K562 (cell line): Measurements from ENCODE around the gene TUBB1. TPM values are rescaled to one million over a fixed set of nuclear protein-coding genes. Genes with fewer than 3 reads are reported as not detected.

Source experiments
- BDP1 ChIP-seq: IDR thresholded peaks from 3 replicates; pipeline ENCODE4 v1.6.1; 2011; ENCODE audit not compliant: insufficient read length, insufficient read depth
- CEBPG ChIP-seq, 3 experiments: fragments of 200-800 bp in 1 of 3; sonication (Bioruptor generic) in 1 of 3; sonication (generic) in 1 of 3; formaldehyde crosslinking in 1 of 3; IDR thresholded peaks in 2 of 3; conservative IDR thresholded peaks in 1 of 3; 2 replicates each; pipeline versions ENCODE4 v1.6.1 to v1.8.0; 2016 to 2022; ENCODE audit warnings: missing compliant biosample characterization in 2 of 3, missing genetic modification characterization in 2 of 3, mild to moderate bottlenecking in 1 of 3, missing genetic modification reagents in 1 of 3
- EWSR1 ChIP-seq: fragments of 450-650 bp; IDR thresholded peaks from 2 replicates; pipeline ENCODE4 v1.6.1; 2018; ENCODE audit warnings: borderline replicate concordance, mild to moderate bottlenecking, low read depth, moderate library complexity; ENCODE audit not compliant: partially characterized antibody
- MYBL2 ChIP-seq, 2 experiments: fragments of 450-650 bp in 1 of 2; sonication (generic) in 1 of 2; formaldehyde crosslinking in 1 of 2; IDR thresholded peaks; 2 replicates each; pipeline versions ENCODE4 v1.6.1 to v1.8.1; 2017 to 2022; ENCODE audit warnings: borderline replicate concordance in 1 of 2, inconsistent platforms in 1 of 2, low read depth in 1 of 2, mild to moderate bottlenecking in 1 of 2, missing genetic modification reagents in 1 of 2, moderate library complexity in 1 of 2
- NFE2 ChIP-seq: IDR thresholded peaks from 2 replicates; pipeline ENCODE4 v1.6.1; 2014; ENCODE audit warnings: antibody characterized with exemption, low read depth
- PRMT5 ChIP-seq: sonication (generic); formaldehyde crosslinking; IDR thresholded peaks from 2 replicates; pipeline ENCODE4 v1.5.0; 2020; ENCODE audit warnings: missing genetic modification reagents
- PTTG1 ChIP-seq: fragments of 450-650 bp; IDR thresholded peaks from 2 replicates; pipeline ENCODE4 v1.6.1; 2016; ENCODE audit warnings: low read depth, mild to moderate bottlenecking, missing genetic modification characterization, missing compliant biosample characterization
- RBM25 ChIP-seq: fragments of 200-400 bp; formaldehyde crosslinking; IDR thresholded peaks from 2 replicates; pipeline ENCODE4 v1.6.1; 2018; ENCODE audit warnings: low read length, low read depth, moderate library complexity; ENCODE audit not compliant: severe bottlenecking
- SMC3 ChIP-seq: conservative IDR thresholded peaks from 2 replicates; pipeline ENCODE4 v1.6.1; 2011; ENCODE audit warnings: low read depth, low read length, improper control_type of control experiment; ENCODE audit not compliant: insufficient read depth
- SP1 ChIP-seq: sonication (generic); formaldehyde crosslinking; IDR thresholded peaks from 2 replicates; pipeline ENCODE4 v1.8.1; 2022; ENCODE audit warnings: mild to moderate bottlenecking, missing genetic modification reagents
- SRSF3 ChIP-seq: fragments of 200-400 bp; formaldehyde crosslinking; IDR thresholded peaks from 2 replicates; pipeline ENCODE4 v1.6.1; 2016; ENCODE audit warnings: mild to moderate bottlenecking, low read length, moderate library complexity; ENCODE audit not compliant: insufficient read depth
- SRSF7 ChIP-seq: fragments of 200-400 bp; formaldehyde crosslinking; optimal IDR thresholded peaks from 2 replicates; pipeline ENCODE3; 2017; ENCODE audit warnings: mild to moderate bottlenecking, low read depth, low read length
- TARDBP ChIP-seq: fragments of 450-650 bp; IDR thresholded peaks from 2 replicates; pipeline ENCODE4 v1.6.1; 2016
- TOE1 ChIP-seq, 2 experiments: fragments of 450-650 bp in 1 of 2; sonication (generic) in 1 of 2; formaldehyde crosslinking in 1 of 2; IDR thresholded peaks; 2 replicates each; pipeline versions ENCODE4 v1.7.1 to v1.8.0; 2016 to 2022; ENCODE audit warnings: borderline replicate concordance in 2 of 2, mild to moderate bottlenecking in 2 of 2, antibody characterized with exemption in 1 of 2, inconsistent platforms in 1 of 2, low read depth in 1 of 2, missing genetic modification reagents in 1 of 2, moderate library complexity in 1 of 2
- ZFP36 ChIP-seq: fragments of 150-350 bp; IDR thresholded peaks from 2 replicates; pipeline ENCODE4 v1.6.1; 2018; ENCODE audit warnings: low read length, low read depth; ENCODE audit not compliant: partially characterized antibody
- ZNF174 ChIP-seq: fragments of 250-450 bp; sonication (Bioruptor Pico); IDR thresholded peaks from 2 replicates; pipeline ENCODE4 v1.4.0; 2020; ENCODE audit warnings: mild to moderate bottlenecking
- ZNF184 ChIP-seq: sonication (generic); formaldehyde crosslinking; IDR thresholded peaks from 2 replicates; pipeline ENCODE4 v1.5.0; 2020; ENCODE audit warnings: missing genetic modification reagents
- ZNF3 ChIP-seq: fragments of 250-450 bp; sonication (Bioruptor Pico); IDR thresholded peaks from 2 replicates; pipeline ENCODE4 v1.5.0; 2021; ENCODE audit warnings: mild to moderate bottlenecking, moderate library complexity
- ZNF347 ChIP-seq: fragments of 450-650 bp; formaldehyde crosslinking; IDR thresholded peaks from 2 replicates; pipeline ENCODE4 v1.4.0; 2020; ENCODE audit warnings: low read depth, mild to moderate bottlenecking, moderate library complexity
- ZNF584 ChIP-seq: fragments of 200-800 bp; sonication (Bioruptor generic); IDR thresholded peaks from 2 replicates; pipeline ENCODE4 v1.6.1; 2016; ENCODE audit warnings: low read depth, mild to moderate bottlenecking, missing genetic modification characterization, missing compliant biosample characterization
- ZNF586 ChIP-seq: fragments of 450-650 bp; formaldehyde crosslinking; conservative IDR thresholded peaks from 2 replicates; pipeline ENCODE4 v1.4.0; 2020; ENCODE audit warnings: mild to moderate bottlenecking, moderate library complexity
- ZNF717 ChIP-seq: fragments of 250-450 bp; sonication (Bioruptor Pico); IDR thresholded peaks from 2 replicates; pipeline ENCODE4 v1.5.0; 2021
- polyA plus RNA-seq, 8 experiments: library from polyadenylated mRNA; depleted of rRNA in 4 of 8; stranded (reverse) in 5 of 8; unstranded in 3 of 8; fragments of >200 nt; fragmentation: Nextera tagmentation in 2 of 8; fragmentation: Illumina TruSeq in 1 of 8; extraction: Ambion mirVana in 2 of 8; extraction: Trizol in 1 of 8; gene quantifications; 2 replicates each; pipeline versions ENCODE4 v1.2.1 to v1.2.3, GENCODE V29; 2011 to 2014; ENCODE audit warnings: inconsistent platforms in 1 of 8, missing spikeins in 1 of 8
- total RNA-seq, 7 experiments: library from RNA; depleted of rRNA in 6 of 7; stranded (reverse); fragments of >200 nt in 6 of 7; fragmentation: Illumina TruSeq in 2 of 7; extraction: Trizol in 2 of 7; gene quantifications; 2 replicates each; pipeline versions ENCODE4 v1.2.1 to v1.2.3, GENCODE V29; 2011 to 2021; ENCODE audit warnings: low replicate concordance in 1 of 7
- TF ChIP-seq, protein P1 (sequence below): IDR thresholded peaks from 3 replicates; pipeline ENCODE4 v1.6.1; 2011; ENCODE audit warnings: borderline replicate concordance, mild to moderate bottlenecking; ENCODE audit not compliant: insufficient read length, insufficient read depth
- TF ChIP-seq, protein P2 (sequence below): sonication (generic); formaldehyde crosslinking; IDR thresholded peaks from 2 replicates; pipeline ENCODE4 v1.4.0; 2020; ENCODE audit warnings: mild to moderate bottlenecking, missing genetic modification reagents
- TF ChIP-seq, protein P3 (sequence below): fragments of 450-650 bp; formaldehyde crosslinking; IDR thresholded peaks from 2 replicates; pipeline ENCODE4 v1.4.0; 2020; ENCODE audit warnings: mild to moderate bottlenecking, moderate library complexity

Gene TUBB1
- total and polyA plus RNA-seq, 9 of the 15 experiments (the other 6 are each of a cell fraction or from before 2014, with no cell fraction given) = 1.5 to 3.9 (median 2.4) TPM

DNA sequence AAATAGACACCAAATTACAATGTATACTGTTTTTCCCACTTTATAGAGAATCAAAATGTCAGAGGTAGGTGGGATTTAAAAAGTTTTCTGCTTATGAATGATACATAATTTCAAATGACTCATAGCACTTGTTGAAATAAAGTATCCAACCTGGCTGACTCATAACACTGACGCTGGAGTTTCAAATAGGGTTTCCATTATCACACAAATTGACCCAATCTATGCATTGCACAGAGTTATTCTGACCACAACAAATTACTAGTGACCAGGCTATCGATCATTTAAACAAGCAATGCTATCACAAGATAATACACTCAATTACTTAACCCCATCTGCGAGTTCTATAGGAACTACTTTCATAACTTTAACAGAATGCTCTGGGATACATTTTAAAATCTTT lies 55.2 kb downstream of the TUBB1 start (continued):
- no peak for TF ChIP-seq ZNF586
- no peak for TF ChIP-seq ZFP36
- TF ChIP-seq CEBPG (CRISPR knock-in tag; IDR thresholded peaks at IDR 0.05) = no peak
- TF ChIP-seq CEBPG (tag; conservative IDR thresholded peaks at IDR 0.05 in 1 of 2, IDR thresholded peaks at IDR 0.05 in 1 of 2) = no peak
- TF ChIP-seq RBM25 = no peak
- no peak for TF ChIP-seq ZNF3
- no peak for TF ChIP-seq ZNF584 (CRISPR knock-in tag)
- TF ChIP-seq, protein P1, sequence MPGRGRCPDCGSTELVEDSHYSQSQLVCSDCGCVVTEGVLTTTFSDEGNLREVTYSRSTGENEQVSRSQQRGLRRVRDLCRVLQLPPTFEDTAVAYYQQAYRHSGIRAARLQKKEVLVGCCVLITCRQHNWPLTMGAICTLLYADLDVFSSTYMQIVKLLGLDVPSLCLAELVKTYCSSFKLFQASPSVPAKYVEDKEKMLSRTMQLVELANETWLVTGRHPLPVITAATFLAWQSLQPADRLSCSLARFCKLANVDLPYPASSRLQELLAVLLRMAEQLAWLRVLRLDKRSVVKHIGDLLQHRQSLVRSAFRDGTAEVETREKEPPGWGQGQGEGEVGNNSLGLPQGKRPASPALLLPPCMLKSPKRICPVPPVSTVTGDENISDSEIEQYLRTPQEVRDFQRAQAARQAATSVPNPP = no peak
- TF ChIP-seq ZNF174 = no peak
- no peak for TF ChIP-seq PRMT5 (CRISPR knock-in tag)
- TF ChIP-seq PTTG1 (tag) = no peak
- TF ChIP-seq ZNF347 (CRISPR knock-in tag) = no peak
- TF ChIP-seq MYBL2 (IDR thresholded peaks at IDR 0.05; ENCODE audit: low read depth) = no peak
- no peak for TF ChIP-seq MYBL2 (CRISPR knock-in tag; IDR thresholded peaks at IDR 0.05; ENCODE audit: borderline replicate concordance)
- no peak for TF ChIP-seq ZNF184 (CRISPR knock-in tag)
- no peak for TF ChIP-seq SMC3
- no peak for TF ChIP-seq TOE1 (IDR thresholded peaks at IDR 0.05; ENCODE audit: borderline replicate concordance)
- no peak for TF ChIP-seq TOE1 (CRISPR knock-in tag; IDR thresholded peaks at IDR 0.05; ENCODE audit: borderline replicate concordance, low read depth)
- TF ChIP-seq SRSF3 = no peak
- TF ChIP-seq TARDBP = no peak
- TF ChIP-seq SRSF7 = no peak
- TF ChIP-seq SP1 (CRISPR knock-in tag) = no peak
- TF ChIP-seq, protein P2, sequence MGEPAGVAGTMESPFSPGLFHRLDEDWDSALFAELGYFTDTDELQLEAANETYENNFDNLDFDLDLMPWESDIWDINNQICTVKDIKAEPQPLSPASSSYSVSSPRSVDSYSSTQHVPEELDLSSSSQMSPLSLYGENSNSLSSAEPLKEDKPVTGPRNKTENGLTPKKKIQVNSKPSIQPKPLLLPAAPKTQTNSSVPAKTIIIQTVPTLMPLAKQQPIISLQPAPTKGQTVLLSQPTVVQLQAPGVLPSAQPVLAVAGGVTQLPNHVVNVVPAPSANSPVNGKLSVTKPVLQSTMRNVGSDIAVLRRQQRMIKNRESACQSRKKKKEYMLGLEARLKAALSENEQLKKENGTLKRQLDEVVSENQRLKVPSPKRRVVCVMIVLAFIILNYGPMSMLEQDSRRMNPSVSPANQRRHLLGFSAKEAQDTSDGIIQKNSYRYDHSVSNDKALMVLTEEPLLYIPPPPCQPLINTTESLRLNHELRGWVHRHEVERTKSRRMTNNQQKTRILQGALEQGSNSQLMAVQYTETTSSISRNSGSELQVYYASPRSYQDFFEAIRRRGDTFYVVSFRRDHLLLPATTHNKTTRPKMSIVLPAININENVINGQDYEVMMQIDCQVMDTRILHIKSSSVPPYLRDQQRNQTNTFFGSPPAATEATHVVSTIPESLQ = no peak
- no peak for TF ChIP-seq BDP1
- no peak for TF ChIP-seq ZNF717 (CRISPR knock-in tag)
- TF ChIP-seq, protein P3, sequence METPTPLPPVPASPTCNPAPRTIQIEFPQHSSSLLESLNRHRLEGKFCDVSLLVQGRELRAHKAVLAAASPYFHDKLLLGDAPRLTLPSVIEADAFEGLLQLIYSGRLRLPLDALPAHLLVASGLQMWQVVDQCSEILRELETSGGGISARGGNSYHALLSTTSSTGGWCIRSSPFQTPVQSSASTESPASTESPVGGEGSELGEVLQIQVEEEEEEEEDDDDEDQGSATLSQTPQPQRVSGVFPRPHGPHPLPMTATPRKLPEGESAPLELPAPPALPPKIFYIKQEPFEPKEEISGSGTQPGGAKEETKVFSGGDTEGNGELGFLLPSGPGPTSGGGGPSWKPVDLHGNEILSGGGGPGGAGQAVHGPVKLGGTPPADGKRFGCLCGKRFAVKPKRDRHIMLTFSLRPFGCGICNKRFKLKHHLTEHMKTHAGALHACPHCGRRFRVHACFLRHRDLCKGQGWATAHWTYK = no peak
- no peak for TF ChIP-seq EWSR1
- no peak for TF ChIP-seq NFE2
